Measurements from ENCODE around the gene FAM240A. TPM values are rescaled to one million over a fixed set of nuclear protein-coding genes. Genes with fewer than 3 reads are reported as not detected.

The FAM240A gene
- total RNA-seq, 1 donor from 2014 or later: not detected

DNA sequence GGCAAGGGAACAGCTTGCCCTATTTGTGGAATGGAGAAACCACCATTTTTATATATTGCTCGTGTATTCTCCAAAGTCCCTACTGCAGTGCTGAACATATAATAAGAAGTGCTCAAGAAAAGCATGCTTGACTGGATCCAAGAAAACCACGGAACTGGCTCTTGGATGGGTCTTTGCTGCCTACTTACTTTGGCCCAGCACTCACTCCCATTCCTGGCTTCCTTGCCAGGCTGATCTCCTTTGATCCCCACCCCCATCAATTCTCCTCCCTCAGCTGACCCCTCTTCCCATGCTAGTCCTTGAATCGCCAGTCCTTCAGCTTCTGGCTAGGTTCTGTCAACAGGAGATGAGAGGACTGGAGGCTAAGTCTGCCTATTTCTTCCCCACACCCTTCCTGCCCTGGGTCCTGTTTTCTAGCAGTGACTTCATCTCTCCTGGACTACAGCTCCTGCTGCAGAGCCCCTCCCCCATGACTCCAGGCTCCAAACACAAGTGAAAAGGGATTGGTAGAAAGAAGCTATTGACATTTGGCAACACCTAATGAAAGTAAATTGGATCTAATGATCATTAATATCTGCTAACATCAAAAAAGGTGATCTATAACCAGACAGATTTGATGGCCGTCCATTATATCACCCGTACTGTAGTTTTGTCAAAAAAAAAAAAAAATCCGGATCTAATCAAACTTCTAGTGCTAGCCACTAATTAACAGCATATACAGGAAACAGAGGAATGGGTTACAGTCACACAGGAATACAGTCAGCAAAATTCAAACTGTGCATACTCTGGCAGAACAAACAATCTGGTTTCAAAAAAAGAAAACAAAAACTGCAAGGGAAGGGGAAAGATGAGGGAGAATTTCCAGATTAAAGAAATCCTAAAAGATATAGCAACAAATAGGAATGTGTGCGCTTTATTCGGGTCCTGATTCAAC is 7.8 kb downstream of the FAM240A start:
- Histone ChIP-seq H3K36me3 (ENCODE audit: control insufficient read depth, insufficient read depth, low read length) (no peaks in the 10 kb centered on the region), H3K4me3 (ENCODE audit: low read depth, low read length) (no peak overlapping the region), H3K27me3 (ENCODE audit: control insufficient read depth, insufficient read depth, low read length) (peaks cover 2% of the 10 kb centered on the region)
- DNase-seq (ENCODE audit: low read depth) (peak; percentile 18), FAIRE-seq (no peak)
- no peak for TF ChIP-seq CTCF (IDR thresholded peaks at IDR 0.05; ENCODE audit: insufficient read depth, low read length, severe bottlenecking)

DNA sequence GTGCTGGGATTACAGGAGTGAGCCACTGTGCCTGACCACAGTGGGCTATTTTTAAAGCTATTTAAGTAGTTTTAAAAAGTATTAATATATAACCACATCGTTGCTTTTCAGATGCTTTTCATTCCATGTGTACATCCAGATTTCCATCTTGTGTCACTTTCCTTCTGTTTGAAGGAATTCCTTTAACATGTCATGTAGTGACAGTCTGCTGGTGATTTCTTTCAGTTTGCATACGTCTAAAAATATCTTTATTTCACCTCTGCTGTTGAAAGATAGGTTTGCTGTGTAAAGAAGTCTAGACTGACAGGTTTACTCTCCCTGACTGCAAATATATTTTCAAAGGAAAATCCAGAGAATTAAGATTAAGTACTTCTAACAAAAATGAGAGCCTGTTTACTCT is 12.2 kb downstream of the FAM240A start:
- FAIRE-seq (no peak), DNase-seq (ENCODE audit: low read depth) (no peak)
- Histone ChIP-seq H3K36me3 (ENCODE audit: control insufficient read depth, insufficient read depth, low read length) (no peaks in the 10 kb centered on the region), H3K27me3 (ENCODE audit: control insufficient read depth, insufficient read depth, low read length) (no peaks in the 10 kb centered on the region), H3K4me3 (ENCODE audit: low read depth, low read length) (no peak overlapping the region)
- no peak for TF ChIP-seq CTCF (IDR thresholded peaks at IDR 0.05; ENCODE audit: insufficient read depth, low read length, severe bottlenecking)

GRCh38 chr3:46624975-46625490 is 12.7 kb downstream of the FAM240A start:
- Histone ChIP-seq H3K27me3 (ENCODE audit: control insufficient read depth, insufficient read depth, low read length) (no peaks in the 10 kb centered on the region), H3K36me3 (ENCODE audit: control insufficient read depth, insufficient read depth, low read length) (no peaks in the 10 kb centered on the region), H3K4me3 (ENCODE audit: low read depth, low read length) (no peak overlapping the region)
- TF ChIP-seq CTCF (IDR thresholded peaks at IDR 0.05; ENCODE audit: insufficient read depth, low read length, severe bottlenecking): no peak
- FAIRE-seq (no peak), DNase-seq (ENCODE audit: low read depth) (no peak)

DNA sequence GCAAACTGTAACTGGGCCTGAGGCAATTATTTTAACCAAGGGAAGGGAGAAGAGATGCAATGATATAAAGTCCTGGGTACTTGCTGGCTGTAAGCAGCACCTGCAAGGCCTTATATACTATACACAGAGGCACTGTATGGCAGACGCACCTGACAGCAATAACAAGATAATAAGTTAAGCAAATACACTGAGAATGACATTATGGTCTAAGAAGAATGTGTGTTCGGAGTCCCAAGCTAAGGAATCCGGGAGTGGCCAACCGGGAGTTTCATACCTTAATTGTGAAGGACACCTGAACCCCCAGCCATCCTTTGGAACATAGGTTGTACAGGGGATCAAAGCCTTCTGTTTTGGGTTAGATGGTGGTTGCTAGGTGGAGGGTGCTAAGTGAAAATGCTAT is 13.7 kb downstream of the FAM240A start:
- no peak for DNase-seq (ENCODE audit: low read depth)
- no peak for TF ChIP-seq CTCF (IDR thresholded peaks at IDR 0.05; ENCODE audit: insufficient read depth, low read length, severe bottlenecking)
- Histone ChIP-seq H3K4me3 (ENCODE audit: low read depth, low read length) (no peak overlapping the region), H3K36me3 (ENCODE audit: control insufficient read depth, insufficient read depth, low read length) (no peaks in the 10 kb centered on the region), H3K27me3 (ENCODE audit: control insufficient read depth, insufficient read depth, low read length) (no peaks in the 10 kb centered on the region)
- FAIRE-seq: no peak

GRCh38 chr3:46627078-46627477 is 14.8 kb downstream of the FAM240A start:
- DNase-seq (ENCODE audit: low read depth) (no peak), FAIRE-seq (no peak)
- Histone ChIP-seq H3K4me3 (ENCODE audit: low read depth, low read length) (no peak overlapping the region), H3K36me3 (ENCODE audit: control insufficient read depth, insufficient read depth, low read length) (no peaks in the 10 kb centered on the region), H3K27me3 (ENCODE audit: control insufficient read depth, insufficient read depth, low read length) (no peaks in the 10 kb centered on the region)
- TF ChIP-seq CTCF (IDR thresholded peaks at IDR 0.05; ENCODE audit: insufficient read depth, low read length, severe bottlenecking): no peak
